HepG2 (cell line): ENCODE data around the gene ATP2B2. TPM values are rescaled to one million over a fixed set of nuclear protein-coding genes. Genes with fewer than 3 reads are reported as not detected.

Experiments used
- ATAD3A ChIP-seq: sonication (generic); formaldehyde crosslinking; IDR thresholded peaks from 2 replicates; pipeline ENCODE4 v1.4.0; 2020; ENCODE audit warnings: missing genetic modification reagents
- ATF7 ChIP-seq, 2 experiments: fragments of 450-650 bp in 1 of 2; sonication (generic) in 1 of 2; formaldehyde crosslinking in 1 of 2; IDR thresholded peaks; 2 replicates each; pipeline versions ENCODE4 v1.4.0 to v1.6.1; 2016 to 2020; ENCODE audit warnings: antibody characterized with exemption in 1 of 2, mild to moderate bottlenecking in 1 of 2, missing genetic modification reagents in 1 of 2
- ELF4 ChIP-seq: sonication (generic); formaldehyde crosslinking; IDR thresholded peaks from 2 replicates; pipeline ENCODE4 v1.5.0; 2020; ENCODE audit warnings: missing genetic modification reagents, mild to moderate bottlenecking, moderate library complexity, borderline replicate concordance
- HNRNPK ChIP-seq: fragments of 200-400 bp; formaldehyde crosslinking; IDR thresholded peaks from 2 replicates; pipeline ENCODE4 v1.6.1; 2018; ENCODE audit warnings: low read length, low read depth, moderate library complexity, mild to moderate bottlenecking; ENCODE audit not compliant: poor library complexity, severe bottlenecking
- JUN ChIP-seq: sonication (generic); formaldehyde crosslinking; IDR thresholded peaks from 2 replicates; pipeline ENCODE4 v1.4.0; 2020; ENCODE audit warnings: mild to moderate bottlenecking, missing genetic modification reagents
- KDM6A ChIP-seq: IDR thresholded peaks from 2 replicates; pipeline ENCODE4 v1.6.1; 2016; ENCODE audit warnings: low read depth
- MAF1 ChIP-seq: sonication (generic); formaldehyde crosslinking; IDR thresholded peaks from 2 replicates; pipeline ENCODE4 v1.5.0; 2020; ENCODE audit warnings: missing genetic modification reagents, borderline replicate concordance
- MAZ ChIP-seq, 2 experiments: sonication (generic) in 1 of 2; formaldehyde crosslinking in 1 of 2; IDR thresholded peaks; 2 replicates each; pipeline versions ENCODE4 v1.5.0 to v1.6.1; 2012 to 2020; ENCODE audit warnings: low read depth in 2 of 2, mild to moderate bottlenecking in 2 of 2, borderline replicate concordance in 1 of 2, improper control_type of control experiment in 1 of 2, low read length in 1 of 2, missing genetic modification reagents in 1 of 2, moderate library complexity in 1 of 2
- MEIS1 ChIP-seq: sonication (generic); formaldehyde crosslinking; IDR thresholded peaks from 2 replicates; pipeline ENCODE4 v1.9.0; 2021; ENCODE audit warnings: mild to moderate bottlenecking, missing genetic modification reagents, moderate library complexity, borderline replicate concordance
- NCOR1 ChIP-seq: fragments of 200-600 bp; sonication (generic); IDR thresholded peaks from 2 replicates; pipeline ENCODE4 v1.7.0; 2017; ENCODE audit warnings: antibody characterized with exemption, low read length, borderline replicate concordance
- NR3C1 ChIP-seq: sonication (generic); formaldehyde crosslinking; IDR thresholded peaks from 2 replicates; pipeline ENCODE4 v1.4.0; 2020; ENCODE audit warnings: missing genetic modification reagents
- PRMT3 ChIP-seq: sonication (generic); formaldehyde crosslinking; IDR thresholded peaks from 2 replicates; pipeline ENCODE4 v1.8.1; 2022; ENCODE audit warnings: low read depth, mild to moderate bottlenecking, moderate library complexity, missing genetic modification reagents, borderline replicate concordance
- RAD21 ChIP-seq: fragments of 450-650 bp; formaldehyde crosslinking; IDR thresholded peaks from 2 replicates; pipeline ENCODE4 v1.5.0; 2020; ENCODE audit warnings: mild to moderate bottlenecking
- SP140L ChIP-seq: sonication (generic); formaldehyde crosslinking; IDR thresholded peaks from 2 replicates; pipeline ENCODE4 v1.4.0; 2020; ENCODE audit warnings: missing genetic modification reagents, borderline replicate concordance
- SP4 ChIP-seq: sonication (generic); formaldehyde crosslinking; IDR thresholded peaks from 2 replicates; pipeline ENCODE4 v1.8.1; 2023; ENCODE audit warnings: mild to moderate bottlenecking, missing genetic modification reagents
- XBP1 ChIP-seq: sonication (generic); formaldehyde crosslinking; IDR thresholded peaks from 2 replicates; pipeline ENCODE4 v1.5.0; 2020; ENCODE audit warnings: missing genetic modification reagents
- ZFX ChIP-seq: sonication (generic); formaldehyde crosslinking; IDR thresholded peaks from 2 replicates; pipeline ENCODE4 v1.4.0; 2020; ENCODE audit warnings: mild to moderate bottlenecking, low read depth, missing genetic modification reagents, moderate library complexity
- ZNF362 ChIP-seq: sonication (generic); formaldehyde crosslinking; IDR thresholded peaks from 2 replicates; pipeline ENCODE4 v1.4.0; 2020; ENCODE audit warnings: missing genetic modification reagents, mild to moderate bottlenecking, borderline replicate concordance
- ZNF576 ChIP-seq: sonication (generic); formaldehyde crosslinking; IDR thresholded peaks from 2 replicates; pipeline ENCODE4 v1.4.0; 2020; ENCODE audit warnings: mild to moderate bottlenecking, missing genetic modification reagents
- polyA plus RNA-seq, 8 experiments: library from polyadenylated mRNA; depleted of rRNA in 3 of 8; stranded (reverse) in 7 of 8; unstranded in 1 of 8; fragments of >200 nt; fragmentation: Illumina TruSeq in 4 of 8; extraction: Trizol in 4 of 8; gene quantifications; 2 replicates each; pipeline versions ENCODE4 v1.2.1 to v1.2.3, GENCODE V29; 2011 to 2016; ENCODE audit warnings: low read depth in 4 of 8, missing spikeins in 1 of 8, mixed read lengths in 1 of 8; ENCODE audit not compliant: insufficient read depth in 1 of 8
- total RNA-seq, 5 experiments: library from RNA; depleted of rRNA; stranded (reverse); fragments of >200 nt; fragmentation: Illumina TruSeq; extraction: Trizol; gene quantifications; 2 replicates each; pipeline ENCODE4 v1.2.3, GENCODE V29; 2016; ENCODE audit warnings: low read depth in 1 of 5
- TF ChIP-seq, protein P1 (sequence below): sonication (generic); formaldehyde crosslinking; IDR thresholded peaks from 2 replicates; pipeline ENCODE4 v1.5.1; 2020; ENCODE audit warnings: mild to moderate bottlenecking, moderate library complexity, missing genetic modification reagents
- TF ChIP-seq, protein P2 (sequence below): sonication (generic); formaldehyde crosslinking; IDR thresholded peaks from 2 replicates; pipeline ENCODE4 v1.5.0; 2020; ENCODE audit warnings: missing genetic modification reagents
- TF ChIP-seq, protein P3 (sequence below): sonication (generic); formaldehyde crosslinking; IDR thresholded peaks from 2 replicates; pipeline ENCODE4 v1.5.0; 2020; ENCODE audit warnings: mild to moderate bottlenecking, missing genetic modification reagents

Gene ATP2B2
- total and polyA plus RNA-seq, 2 of the 13 experiments (the other 11 are each of a cell fraction or from before 2014, with no cell fraction given) = 1.5 to 2.3 TPM

GRCh38 chr3:10515884-10516495 lies 10.6 kb upstream of the ATP2B2 start (continued):
- TF ChIP-seq, protein P1, sequence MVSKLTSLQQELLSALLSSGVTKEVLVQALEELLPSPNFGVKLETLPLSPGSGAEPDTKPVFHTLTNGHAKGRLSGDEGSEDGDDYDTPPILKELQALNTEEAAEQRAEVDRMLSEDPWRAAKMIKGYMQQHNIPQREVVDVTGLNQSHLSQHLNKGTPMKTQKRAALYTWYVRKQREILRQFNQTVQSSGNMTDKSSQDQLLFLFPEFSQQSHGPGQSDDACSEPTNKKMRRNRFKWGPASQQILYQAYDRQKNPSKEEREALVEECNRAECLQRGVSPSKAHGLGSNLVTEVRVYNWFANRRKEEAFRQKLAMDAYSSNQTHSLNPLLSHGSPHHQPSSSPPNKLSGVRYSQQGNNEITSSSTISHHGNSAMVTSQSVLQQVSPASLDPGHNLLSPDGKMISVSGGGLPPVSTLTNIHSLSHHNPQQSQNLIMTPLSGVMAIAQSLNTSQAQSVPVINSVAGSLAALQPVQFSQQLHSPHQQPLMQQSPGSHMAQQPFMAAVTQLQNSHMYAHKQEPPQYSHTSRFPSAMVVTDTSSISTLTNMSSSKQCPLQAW (CRISPR knock-in tag) = peak; percentile 61
- TF ChIP-seq MAF1 (CRISPR knock-in tag) (no peak), KDM6A (CRISPR knock-in tag) (no peak), HNRNPK (no peak), ZNF362 (CRISPR knock-in tag) (no peak), NR3C1 (CRISPR knock-in tag) (no peak), SP140L (CRISPR knock-in tag) (no peak), ATAD3A (no peak), XBP1 (CRISPR knock-in tag) (no peak), NCOR1 (no peak), ZNF576 (CRISPR knock-in tag) (no peak), ELF4 (CRISPR knock-in tag) (no peak), MAZ (IDR thresholded peaks at IDR 0.05; ENCODE audit: borderline replicate concordance, low read depth, low read length) (no peak), MAZ (CRISPR knock-in tag; IDR thresholded peaks at IDR 0.05; ENCODE audit: low read depth) (no peak), JUN (CRISPR knock-in tag) (0 out of 2 replicates have a peak, but pooled peaks have one; percentile 37), ATF7 (IDR thresholded peaks at IDR 0.05) (no peak), ATF7 (CRISPR knock-in tag; IDR thresholded peaks at IDR 0.05) (no peak), SP4 (CRISPR knock-in tag) (no peak), ZFX (CRISPR knock-in tag) (peak; percentile 33; the same call in 1 of the 2 replicates), MEIS1 (CRISPR knock-in tag) (0 out of 2 replicates have a peak, but pooled peaks have one; percentile 33), RAD21 (peak; percentile 50; the same call in 1 of the 2 replicates), PRMT3 (CRISPR knock-in tag) (no peak)
- TF ChIP-seq, protein P2, sequence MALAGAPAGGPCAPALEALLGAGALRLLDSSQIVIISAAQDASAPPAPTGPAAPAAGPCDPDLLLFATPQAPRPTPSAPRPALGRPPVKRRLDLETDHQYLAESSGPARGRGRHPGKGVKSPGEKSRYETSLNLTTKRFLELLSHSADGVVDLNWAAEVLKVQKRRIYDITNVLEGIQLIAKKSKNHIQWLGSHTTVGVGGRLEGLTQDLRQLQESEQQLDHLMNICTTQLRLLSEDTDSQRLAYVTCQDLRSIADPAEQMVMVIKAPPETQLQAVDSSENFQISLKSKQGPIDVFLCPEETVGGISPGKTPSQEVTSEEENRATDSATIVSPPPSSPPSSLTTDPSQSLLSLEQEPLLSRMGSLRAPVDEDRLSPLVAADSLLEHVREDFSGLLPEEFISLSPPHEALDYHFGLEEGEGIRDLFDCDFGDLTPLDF (CRISPR knock-in tag) = no peak
- TF ChIP-seq, protein P3, sequence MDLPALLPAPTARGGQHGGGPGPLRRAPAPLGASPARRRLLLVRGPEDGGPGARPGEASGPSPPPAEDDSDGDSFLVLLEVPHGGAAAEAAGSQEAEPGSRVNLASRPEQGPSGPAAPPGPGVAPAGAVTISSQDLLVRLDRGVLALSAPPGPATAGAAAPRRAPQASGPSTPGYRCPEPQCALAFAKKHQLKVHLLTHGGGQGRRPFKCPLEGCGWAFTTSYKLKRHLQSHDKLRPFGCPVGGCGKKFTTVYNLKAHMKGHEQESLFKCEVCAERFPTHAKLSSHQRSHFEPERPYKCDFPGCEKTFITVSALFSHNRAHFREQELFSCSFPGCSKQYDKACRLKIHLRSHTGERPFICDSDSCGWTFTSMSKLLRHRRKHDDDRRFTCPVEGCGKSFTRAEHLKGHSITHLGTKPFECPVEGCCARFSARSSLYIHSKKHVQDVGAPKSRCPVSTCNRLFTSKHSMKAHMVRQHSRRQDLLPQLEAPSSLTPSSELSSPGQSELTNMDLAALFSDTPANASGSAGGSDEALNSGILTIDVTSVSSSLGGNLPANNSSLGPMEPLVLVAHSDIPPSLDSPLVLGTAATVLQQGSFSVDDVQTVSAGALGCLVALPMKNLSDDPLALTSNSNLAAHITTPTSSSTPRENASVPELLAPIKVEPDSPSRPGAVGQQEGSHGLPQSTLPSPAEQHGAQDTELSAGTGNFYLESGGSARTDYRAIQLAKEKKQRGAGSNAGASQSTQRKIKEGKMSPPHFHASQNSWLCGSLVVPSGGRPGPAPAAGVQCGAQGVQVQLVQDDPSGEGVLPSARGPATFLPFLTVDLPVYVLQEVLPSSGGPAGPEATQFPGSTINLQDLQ (CRISPR knock-in tag) = no peak
